Right forelimb (tissue), 1 donor: Measurements from ENCODE around the gene SMYD3.

Experiments
- DNase-seq: peaks from one replicate; pipeline ENCODE4 v3.0.0-alpha.2; 2018

The SMYD3 gene

GRCh38 chr1:245810181-245810769 lies 696.8 kb downstream of the SMYD3 start:
- no peak for DNase-seq

GRCh38 chr1:245809361-245809760 lies 697.7 kb downstream of the SMYD3 start:
- no peak for DNase-seq

- DNase-seq = no peak
Observed at GRCh38 chr1:245807954-245808719, 698.9 kb downstream of the SMYD3 start.

GRCh38 chr1:245807306-245807705 lies 699.8 kb downstream of the SMYD3 start:
- no peak for DNase-seq

- no peak for DNase-seq
Observed at GRCh38 chr1:245805532-245805931, 701.5 kb downstream of the SMYD3 start.

GRCh38 chr1:245804696-245805095 lies 702.4 kb downstream of the SMYD3 start:
- DNase-seq = no peak

GRCh38 chr1:245803666-245804037 lies 703.4 kb downstream of the SMYD3 start:
- DNase-seq = no peak

GRCh38 chr1:245802941-245803665 lies 704.0 kb downstream of the SMYD3 start:
- DNase-seq = no peak

GRCh38 chr1:245800901-245801605 lies 706.0 kb downstream of the SMYD3 start:
- DNase-seq = no peak

GRCh38 chr1:245798349-245798711 lies 708.7 kb downstream of the SMYD3 start:
- DNase-seq = no peak

- no peak for DNase-seq
Observed at GRCh38 chr1:245797592-245798348, 709.3 kb downstream of the SMYD3 start.

GRCh38 chr1:245791410-245792312 lies 715.4 kb downstream of the SMYD3 start:
- no peak for DNase-seq

- no peak for DNase-seq
Observed at GRCh38 chr1:245790441-245790840, 716.6 kb downstream of the SMYD3 start.

GRCh38 chr1:245788886-245789285 lies 718.2 kb downstream of the SMYD3 start:
- DNase-seq = no peak

GRCh38 chr1:245788269-245788668 lies 718.8 kb downstream of the SMYD3 start:
- DNase-seq = no peak

- DNase-seq = no peak
Observed at GRCh38 chr1:245786948-245787347, 720.1 kb downstream of the SMYD3 start.

GRCh38 chr1:245779797-245780755 lies 727.0 kb downstream of the SMYD3 start:
- no peak for DNase-seq

GRCh38 chr1:245777752-245778151 lies 729.3 kb downstream of the SMYD3 start:
- DNase-seq = no peak

GRCh38 chr1:245776694-245777332 lies 730.3 kb downstream of the SMYD3 start:
- DNase-seq = no peak

GRCh38 chr1:245776139-245776538 lies 730.9 kb downstream of the SMYD3 start:
- DNase-seq = no peak
